PC-3 (cell line): Measurements from ENCODE around the gene CPS1. TPM values are rescaled to one million over a fixed set of nuclear protein-coding genes. Genes with fewer than 3 reads are reported as not detected.

Experiments
- ATAC-seq: fragments of 200-7000 bp; cut with Tn5 transposase; 2 replicates; pipeline ENCODE4 v1.9.1; 2020; ENCODE audit warnings: mild to moderate bottlenecking, moderate library complexity
- BruUV-seq: library from RNA; stranded (reverse); fragments of 400-500 nt; replicated peaks from 2 replicates; lab custom pipeline; 2021; lab: Mats Ljungman, UMichigan
- CTCF ChIA-PET: fragments of 300-600 bp; sonication (Branson Sonifier 250); formaldehyde crosslinking; loops from one replicate; lab custom pipeline; 2022; ENCODE audit warnings: antibody characterized with exemption; lab: Charles Lee
- POLR2A ChIA-PET: fragments of 300-600 bp; sonication (Branson Sonifier 250); formaldehyde crosslinking; loops from one replicate; lab custom pipeline; 2022; ENCODE audit warnings: antibody characterized with exemption; ENCODE audit not compliant: unreplicated experiment; lab: Charles Lee
- DNase-seq: peaks from one replicate; pipeline ENCODE4 v3.0.0-alpha.2; 2015
- H2AFZ ChIP-seq: fragments of 300-600 bp; sonication (generic); 2 replicates; pipeline ENCODE4 v1.6.0; 2016; ENCODE audit warnings: antibody characterized with exemption, low read length
- H3F3A ChIP-seq: fragments of 300-600 bp; sonication (generic); one replicate; pipeline ENCODE4 v1.6.0; 2017; ENCODE audit warnings: antibody characterized with exemption, low read length, control low read depth, mild to moderate bottlenecking; ENCODE audit not compliant: unreplicated experiment
- H3K27ac ChIP-seq: fragments of 300-600 bp; sonication (generic); 2 replicates; pipeline ENCODE4 v1.5.1; 2016; ENCODE audit warnings: mild to moderate bottlenecking, low read length
- H3K27me3 ChIP-seq: fragments of 300-600 bp; sonication (generic); 2 replicates; pipeline ENCODE4 v1.6.1; 2016; ENCODE audit warnings: low read length, mixed read lengths
- H3K36me3 ChIP-seq: fragments of 300-600 bp; sonication (generic); 2 replicates; pipeline ENCODE4 v1.6.1; 2016; ENCODE audit warnings: low read depth, mixed run types, low read length, mixed read lengths
- H3K4me1 ChIP-seq: fragments of 300-600 bp; sonication (generic); 2 replicates; pipeline ENCODE4 v1.5.1; 2016; ENCODE audit warnings: low read length; ENCODE audit not compliant: insufficient read depth
- H3K4me2 ChIP-seq: fragments of 300-600 bp; sonication (generic); 2 replicates; pipeline ENCODE4 v1.6.0; 2016; ENCODE audit warnings: low read length
- H3K4me3 ChIP-seq: fragments of 300-600 bp; sonication (generic); 2 replicates; pipeline ENCODE4 v1.5.1; 2016; ENCODE audit warnings: mild to moderate bottlenecking, low read length, mixed read lengths
- H3K79me2 ChIP-seq: fragments of 300-600 bp; sonication (generic); 2 replicates; pipeline ENCODE4 v1.6.1; 2017; ENCODE audit warnings: low read length, mixed read lengths
- H3K9ac ChIP-seq: fragments of 300-600 bp; sonication (generic); 2 replicates; pipeline ENCODE4 v1.6.0; 2016; ENCODE audit warnings: mild to moderate bottlenecking, low read length
- H3K9me2 ChIP-seq: fragments of 300-600 bp; sonication (generic); replicated peaks from 2 replicates; pipeline ENCODE4 v1.6.1; 2016; ENCODE audit warnings: mixed run types, low read length, mixed read lengths
- H3K9me3 ChIP-seq: fragments of 300-600 bp; sonication (generic); 2 replicates; pipeline ENCODE4 v1.6.1; 2016; ENCODE audit warnings: low read length, mixed read lengths
- H4K20me1 ChIP-seq: fragments of 300-600 bp; sonication (generic); 2 replicates; pipeline ENCODE4 v1.6.1; 2016; ENCODE audit warnings: low read length, mixed read lengths
- CTCF ChIP-seq: fragments of 300-600 bp; sonication (generic); conservative IDR thresholded peaks from 2 replicates; pipeline ENCODE4 v1.5.1; 2017; ENCODE audit warnings: antibody characterized with exemption, low read depth, mild to moderate bottlenecking, low read length
- EZH2 ChIP-seq: fragments of 300-600 bp; sonication (generic); IDR thresholded peaks from one replicate; pipeline ENCODE4 v1.6.1; 2017; ENCODE audit warnings: antibody characterized with exemption, mild to moderate bottlenecking, low read length; ENCODE audit not compliant: unreplicated experiment
- EZH2phosphoT487 ChIP-seq: fragments of 300-600 bp; sonication (generic); IDR thresholded peaks from 2 replicates; pipeline ENCODE4 v1.6.1; 2018; ENCODE audit warnings: mild to moderate bottlenecking, antibody characterized with exemption, low read length, borderline replicate concordance
- intact Hi-C: fragments of 100-400 bp; cut with micrococcal nuclease; formaldehyde crosslinking; loops from 2 replicates; pipeline ENCODE4 v1.9.0; 2023
- total RNA-seq: library from RNA; depleted of rRNA; stranded (reverse); fragments of >200 nt; gene quantifications from 2 replicates; pipeline ENCODE4 v1.2.3, GENCODE V29; 2014

The CPS1 gene
- total RNA-seq, 1 experiment from 2014 or later, result 17.7 TPM

GRCh38 chr2:210686401-210686800 is 130.0 kb downstream of the CPS1 start:
- ChIA-PET CTCF (interaction anchor here (0.6 kb wide), 1 partner anchor 457 kb away, joined by 3 read pairs; no protein-coding TSS in a partner anchor), POLR2A (no interaction called here)
- no peaks in the 10 kb centered on the region for H3K79me2 ChIP-seq
- H3K4me1 ChIP-seq, result no peaks in the 10 kb centered on the region
- H4K20me1 ChIP-seq, result no peaks in the 10 kb centered on the region
- DNase-seq (no peak), ATAC-seq (no peak)
- no peak overlapping the region for H3K4me3 ChIP-seq
- intact Hi-C loops, result no loop called here
- no peaks in the 10 kb centered on the region for H3K9me3 ChIP-seq
- H2AFZ ChIP-seq, result no peak overlapping the region
- no peak overlapping the region for H3K4me2 ChIP-seq
- H3K27me3 ChIP-seq, result no peaks in the 10 kb centered on the region
- H3K9me2 ChIP-seq, result no peaks in the 10 kb centered on the region
- H3K27ac ChIP-seq, result no peak overlapping the region
- TF ChIP-seq EZH2 (no peak), EZH2phosphoT487 (no peak), CTCF (no peak)
- no peaks in the 10 kb centered on the region for H3F3A ChIP-seq
- no TSS peak for BruUV-seq
- H3K36me3 ChIP-seq, result no peaks in the 10 kb centered on the region
- H3K9ac ChIP-seq, result no peak overlapping the region

- no peaks in the 10 kb centered on the region for H3K9me3 ChIP-seq
- no peak overlapping the region for H3K27ac ChIP-seq
- intact Hi-C loops, result no loop called here
- no peak overlapping the region for H3K4me2 ChIP-seq
- H4K20me1 ChIP-seq, result no peaks in the 10 kb centered on the region
- no TSS peak for BruUV-seq
- H3K4me1 ChIP-seq, result no peaks in the 10 kb centered on the region
- ATAC-seq, result no peak
- no peak overlapping the region for H3K9ac ChIP-seq
- ChIA-PET POLR2A (no interaction called here), CTCF (no interaction called here)
- H2AFZ ChIP-seq, result no peak overlapping the region
- no peak for DNase-seq
- H3K36me3 ChIP-seq, result no peaks in the 10 kb centered on the region
- no peak overlapping the region for H3K4me3 ChIP-seq
- no peaks in the 10 kb centered on the region for H3K79me2 ChIP-seq
- no peak for TF ChIP-seq EZH2
- no peak for TF ChIP-seq CTCF
- H3K9me2 ChIP-seq, result no peaks in the 10 kb centered on the region
- H3F3A ChIP-seq, result no peaks in the 10 kb centered on the region
- H3K27me3 ChIP-seq, result no peaks in the 10 kb centered on the region
Observed at GRCh38 chr2:210687786-210688470, 131.5 kb downstream of the CPS1 start.

DNA sequence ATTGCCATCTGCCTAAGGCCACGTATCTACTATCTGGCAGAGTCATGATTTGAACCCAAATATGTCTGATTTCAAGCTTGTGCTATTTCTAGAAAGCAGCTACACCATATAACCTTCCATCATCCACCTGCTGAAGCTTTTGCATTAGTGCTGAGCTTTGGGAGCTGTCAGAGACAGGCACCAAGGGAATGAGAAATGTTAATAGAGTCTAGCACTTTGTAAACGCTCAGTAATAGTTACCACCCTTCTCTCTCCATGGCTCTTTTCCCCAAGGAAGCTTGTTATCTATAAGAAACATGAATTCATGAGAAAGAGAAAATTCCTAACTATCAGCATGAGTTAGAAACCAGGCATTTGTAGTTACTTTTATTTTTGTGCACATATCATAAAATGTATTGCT is 151.5 kb downstream of the CPS1 start:
- H3K27ac ChIP-seq, result no peak overlapping the region
- no peak overlapping the region for H3K9ac ChIP-seq
- ChIA-PET POLR2A (no interaction called here), CTCF (no interaction called here)
- H3K4me3 ChIP-seq, result no peak overlapping the region
- ATAC-seq (no peak), DNase-seq (no peak)
- BruUV-seq, result no TSS peak
- 0 out of 2 replicates have a peak, but pooled peaks cover 11% of the 10 kb centered on the region for H3K27me3 ChIP-seq
- no peaks in the 10 kb centered on the region for H4K20me1 ChIP-seq
- no peak overlapping the region for H3K4me2 ChIP-seq
- intact Hi-C loops, result no loop called here
- no peaks in the 10 kb centered on the region for H3K79me2 ChIP-seq
- no peaks in the 10 kb centered on the region for H3F3A ChIP-seq
- no peaks in the 10 kb centered on the region for H3K4me1 ChIP-seq
- no peaks in the 10 kb centered on the region for H3K36me3 ChIP-seq
- TF ChIP-seq EZH2phosphoT487 (no peak), CTCF (no peak), EZH2 (no peak)
- H3K9me2 ChIP-seq, result no peaks in the 10 kb centered on the region
- H2AFZ ChIP-seq, result no peak overlapping the region
- H3K9me3 ChIP-seq, result no peaks in the 10 kb centered on the region
